HepG2 (cell line): ENCODE measurements around the gene LDAF1. TPM values are rescaled to one million over a fixed set of nuclear protein-coding genes. Genes with fewer than 3 reads are reported as not detected.

Experiments
- AGO1 ChIP-seq: fragments of 200-400 bp; formaldehyde crosslinking; IDR thresholded peaks from 2 replicates; pipeline ENCODE4 v1.6.1; 2017; ENCODE audit warnings: mild to moderate bottlenecking, low read depth, low read length, moderate library complexity; ENCODE audit not compliant: poor library complexity, severe bottlenecking
- HES4 ChIP-seq: sonication (generic); formaldehyde crosslinking; IDR thresholded peaks from 2 replicates; pipeline ENCODE4 v1.9.0; 2021; ENCODE audit warnings: mild to moderate bottlenecking, missing genetic modification reagents, borderline replicate concordance
- NAIF1 ChIP-seq: sonication (generic); formaldehyde crosslinking; IDR thresholded peaks from 2 replicates; pipeline ENCODE4 v1.5.0; 2020; ENCODE audit warnings: mild to moderate bottlenecking, missing genetic modification reagents, borderline replicate concordance
- POLR2A ChIP-seq, 2 experiments: IDR thresholded peaks; 2 replicates each; pipeline ENCODE4 v1.6.1; 2011; ENCODE audit warnings: low read depth in 2 of 2, low read length in 2 of 2, mild to moderate bottlenecking in 1 of 2, moderate library complexity in 1 of 2; ENCODE audit not compliant: insufficient read depth in 1 of 2
- SMARCC2 ChIP-seq: fragments of 450-650 bp; IDR thresholded peaks from 2 replicates; pipeline ENCODE4 v1.6.1; 2017; ENCODE audit warnings: antibody characterized with exemption, mild to moderate bottlenecking
- ZBTB38 ChIP-seq: sonication (generic); formaldehyde crosslinking; IDR thresholded peaks from 2 replicates; pipeline ENCODE4 v1.5.1; 2020; ENCODE audit warnings: mild to moderate bottlenecking, missing genetic modification reagents
- ZNF607 ChIP-seq: sonication (generic); formaldehyde crosslinking; IDR thresholded peaks from 2 replicates; pipeline ENCODE4 v1.5.1; 2020; ENCODE audit warnings: missing genetic modification reagents, mild to moderate bottlenecking, borderline replicate concordance
- ZNF616 ChIP-seq: sonication (generic); formaldehyde crosslinking; IDR thresholded peaks from 2 replicates; pipeline ENCODE4 v1.5.0; 2020; ENCODE audit warnings: low read depth, mild to moderate bottlenecking, missing genetic modification reagents
- ZNF713 ChIP-seq: sonication (generic); formaldehyde crosslinking; IDR thresholded peaks from 2 replicates; pipeline ENCODE4 v1.4.0; 2020; ENCODE audit warnings: mild to moderate bottlenecking, missing genetic modification reagents
- ZSCAN20 ChIP-seq: sonication (generic); formaldehyde crosslinking; IDR thresholded peaks from 2 replicates; pipeline ENCODE4 v1.4.0; 2020; ENCODE audit warnings: missing genetic modification reagents, mild to moderate bottlenecking, borderline replicate concordance
- polyA plus RNA-seq, 8 experiments: library from polyadenylated mRNA; depleted of rRNA in 3 of 8; stranded (reverse) in 7 of 8; unstranded in 1 of 8; fragments of >200 nt; fragmentation: Illumina TruSeq in 4 of 8; extraction: Trizol in 4 of 8; gene quantifications; 2 replicates each; pipeline versions ENCODE4 v1.2.1 to v1.2.3, GENCODE V29; 2011 to 2016; ENCODE audit warnings: low read depth in 4 of 8, missing spikeins in 1 of 8, mixed read lengths in 1 of 8; ENCODE audit not compliant: insufficient read depth in 1 of 8
- total RNA-seq, 5 experiments: library from RNA; depleted of rRNA; stranded (reverse); fragments of >200 nt; fragmentation: Illumina TruSeq; extraction: Trizol; gene quantifications; 2 replicates each; pipeline ENCODE4 v1.2.3, GENCODE V29; 2016; ENCODE audit warnings: low read depth in 1 of 5
- TF ChIP-seq, protein P1 (sequence below): sonication (generic); formaldehyde crosslinking; IDR thresholded peaks from 2 replicates; pipeline ENCODE4 v1.8.1; 2022; ENCODE audit warnings: mild to moderate bottlenecking, missing genetic modification reagents
- TF ChIP-seq, protein P2 (sequence below): sonication (generic); formaldehyde crosslinking; IDR thresholded peaks from 2 replicates; pipeline ENCODE4 v1.4.0; 2020; ENCODE audit warnings: mild to moderate bottlenecking, missing genetic modification reagents
- TF ChIP-seq, protein P3 (sequence below): sonication (generic); formaldehyde crosslinking; IDR thresholded peaks from 2 replicates; pipeline ENCODE4 v1.4.0; 2020; ENCODE audit warnings: missing genetic modification reagents, borderline replicate concordance
- TF ChIP-seq, protein P4 (sequence below): sonication (generic); formaldehyde crosslinking; IDR thresholded peaks from 2 replicates; pipeline ENCODE4 v1.5.1; 2020; ENCODE audit warnings: mild to moderate bottlenecking, missing genetic modification reagents, moderate library complexity
- TF ChIP-seq, protein P5 (sequence below): sonication (generic); formaldehyde crosslinking; IDR thresholded peaks from 2 replicates; pipeline ENCODE4 v1.4.0; 2020; ENCODE audit warnings: missing genetic modification reagents

The LDAF1 gene
- total and polyA plus RNA-seq, 2 of the 13 experiments (the other 11 are each of a cell fraction or from before 2014, with no cell fraction given) = 6.3 to 7.5 TPM

DNA sequence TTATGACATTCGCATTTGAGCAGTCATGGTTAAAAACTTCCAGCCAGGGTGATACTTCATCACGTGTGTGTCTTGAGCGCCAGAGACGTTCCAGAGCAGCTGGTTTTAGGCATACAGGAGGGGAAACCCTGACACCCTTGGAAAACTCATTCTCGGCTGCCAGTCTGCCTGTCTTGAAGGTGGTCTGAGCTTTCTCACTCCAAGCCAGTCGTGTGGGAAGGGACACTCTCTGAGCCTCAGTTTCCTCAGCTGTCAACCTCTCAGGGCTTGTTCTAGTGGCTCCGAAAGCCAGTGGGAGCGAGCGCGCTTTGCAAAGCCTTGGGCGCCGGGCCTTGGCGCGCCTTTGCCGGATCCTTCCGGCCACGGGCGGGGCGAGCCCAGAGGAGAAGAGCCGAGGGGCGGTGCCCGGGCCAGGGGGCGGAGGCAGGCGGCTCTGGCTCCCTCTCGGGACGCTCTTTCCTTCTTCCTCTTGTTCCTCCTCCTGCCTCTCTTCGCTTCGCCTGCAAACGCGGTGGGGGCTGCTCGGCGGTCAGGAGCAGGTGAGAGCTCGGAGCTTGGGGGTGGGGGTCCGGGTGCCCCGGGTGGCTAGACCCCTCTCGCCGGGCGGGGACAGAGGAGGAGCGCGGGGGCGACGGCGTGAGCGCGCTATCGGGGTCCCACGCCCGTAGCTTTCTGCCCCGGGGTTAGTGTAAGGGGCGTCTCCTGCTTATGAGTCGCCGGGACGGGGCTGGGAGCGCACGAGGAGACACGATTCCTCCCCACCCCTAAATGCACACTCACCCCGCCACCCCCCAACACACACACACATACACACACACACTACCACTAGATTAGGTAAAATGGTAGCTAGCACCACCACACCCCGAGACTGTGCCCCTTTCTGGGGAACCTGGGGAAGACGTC, at the start of gene LDAF1 (continued):
- TF ChIP-seq ZNF713 (CRISPR knock-in tag) (no peak), NAIF1 (0 out of 2 replicates have a peak, but pooled peaks have one; percentile 33), SMARCC2 (no peak), ZNF607 (CRISPR knock-in tag) (no peak), ZBTB38 (CRISPR knock-in tag) (peak; percentile 27; the same call in 1 of the 2 replicates), POLR2A (IDR thresholded peaks at IDR 0.05; ENCODE audit: insufficient read depth in 1 of 2, low read depth in 2 of 2, low read length in 2 of 2) (no peak), ZNF616 (CRISPR knock-in tag) (0 out of 2 replicates have a peak, but pooled peaks have one; percentile 34), HES4 (CRISPR knock-in tag) (no peak; the same call in 1 of the 2 replicates), AGO1 (peak; percentile 76), ZSCAN20 (CRISPR knock-in tag) (0 out of 2 replicates have a peak, but pooled peaks have one; percentile 52)
- TF ChIP-seq, protein P1, sequence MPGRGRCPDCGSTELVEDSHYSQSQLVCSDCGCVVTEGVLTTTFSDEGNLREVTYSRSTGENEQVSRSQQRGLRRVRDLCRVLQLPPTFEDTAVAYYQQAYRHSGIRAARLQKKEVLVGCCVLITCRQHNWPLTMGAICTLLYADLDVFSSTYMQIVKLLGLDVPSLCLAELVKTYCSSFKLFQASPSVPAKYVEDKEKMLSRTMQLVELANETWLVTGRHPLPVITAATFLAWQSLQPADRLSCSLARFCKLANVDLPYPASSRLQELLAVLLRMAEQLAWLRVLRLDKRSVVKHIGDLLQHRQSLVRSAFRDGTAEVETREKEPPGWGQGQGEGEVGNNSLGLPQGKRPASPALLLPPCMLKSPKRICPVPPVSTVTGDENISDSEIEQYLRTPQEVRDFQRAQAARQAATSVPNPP = no peak
- TF ChIP-seq, protein P2, sequence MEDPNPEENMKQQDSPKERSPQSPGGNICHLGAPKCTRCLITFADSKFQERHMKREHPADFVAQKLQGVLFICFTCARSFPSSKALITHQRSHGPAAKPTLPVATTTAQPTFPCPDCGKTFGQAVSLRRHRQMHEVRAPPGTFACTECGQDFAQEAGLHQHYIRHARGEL (CRISPR knock-in tag) = no peak
- TF ChIP-seq, protein P3, sequence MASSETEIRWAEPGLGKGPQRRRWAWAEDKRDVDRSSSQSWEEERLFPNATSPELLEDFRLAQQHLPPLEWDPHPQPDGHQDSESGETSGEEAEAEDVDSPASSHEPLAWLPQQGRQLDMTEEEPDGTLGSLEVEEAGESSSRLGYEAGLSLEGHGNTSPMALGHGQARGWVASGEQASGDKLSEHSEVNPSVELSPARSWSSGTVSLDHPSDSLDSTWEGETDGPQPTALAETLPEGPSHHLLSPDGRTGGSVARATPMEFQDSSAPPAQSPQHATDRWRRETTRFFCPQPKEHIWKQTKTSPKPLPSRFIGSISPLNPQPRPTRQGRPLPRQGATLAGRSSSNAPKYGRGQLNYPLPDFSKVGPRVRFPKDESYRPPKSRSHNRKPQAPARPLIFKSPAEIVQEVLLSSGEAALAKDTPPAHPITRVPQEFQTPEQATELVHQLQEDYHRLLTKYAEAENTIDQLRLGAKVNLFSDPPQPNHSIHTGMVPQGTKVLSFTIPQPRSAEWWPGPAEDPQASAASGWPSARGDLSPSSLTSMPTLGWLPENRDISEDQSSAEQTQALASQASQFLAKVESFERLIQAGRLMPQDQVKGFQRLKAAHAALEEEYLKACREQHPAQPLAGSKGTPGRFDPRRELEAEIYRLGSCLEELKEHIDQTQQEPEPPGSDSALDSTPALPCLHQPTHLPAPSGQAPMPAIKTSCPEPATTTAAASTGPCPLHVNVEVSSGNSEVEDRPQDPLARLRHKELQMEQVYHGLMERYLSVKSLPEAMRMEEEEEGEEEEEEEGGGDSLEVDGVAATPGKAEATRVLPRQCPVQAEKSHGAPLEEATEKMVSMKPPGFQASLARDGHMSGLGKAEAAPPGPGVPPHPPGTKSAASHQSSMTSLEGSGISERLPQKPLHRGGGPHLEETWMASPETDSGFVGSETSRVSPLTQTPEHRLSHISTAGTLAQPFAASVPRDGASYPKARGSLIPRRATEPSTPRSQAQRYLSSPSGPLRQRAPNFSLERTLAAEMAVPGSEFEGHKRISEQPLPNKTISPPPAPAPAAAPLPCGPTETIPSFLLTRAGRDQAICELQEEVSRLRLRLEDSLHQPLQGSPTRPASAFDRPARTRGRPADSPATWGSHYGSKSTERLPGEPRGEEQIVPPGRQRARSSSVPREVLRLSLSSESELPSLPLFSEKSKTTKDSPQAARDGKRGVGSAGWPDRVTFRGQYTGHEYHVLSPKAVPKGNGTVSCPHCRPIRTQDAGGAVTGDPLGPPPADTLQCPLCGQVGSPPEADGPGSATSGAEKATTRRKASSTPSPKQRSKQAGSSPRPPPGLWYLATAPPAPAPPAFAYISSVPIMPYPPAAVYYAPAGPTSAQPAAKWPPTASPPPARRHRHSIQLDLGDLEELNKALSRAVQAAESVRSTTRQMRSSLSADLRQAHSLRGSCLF (CRISPR knock-in tag) = no peak
- TF ChIP-seq, protein P4, sequence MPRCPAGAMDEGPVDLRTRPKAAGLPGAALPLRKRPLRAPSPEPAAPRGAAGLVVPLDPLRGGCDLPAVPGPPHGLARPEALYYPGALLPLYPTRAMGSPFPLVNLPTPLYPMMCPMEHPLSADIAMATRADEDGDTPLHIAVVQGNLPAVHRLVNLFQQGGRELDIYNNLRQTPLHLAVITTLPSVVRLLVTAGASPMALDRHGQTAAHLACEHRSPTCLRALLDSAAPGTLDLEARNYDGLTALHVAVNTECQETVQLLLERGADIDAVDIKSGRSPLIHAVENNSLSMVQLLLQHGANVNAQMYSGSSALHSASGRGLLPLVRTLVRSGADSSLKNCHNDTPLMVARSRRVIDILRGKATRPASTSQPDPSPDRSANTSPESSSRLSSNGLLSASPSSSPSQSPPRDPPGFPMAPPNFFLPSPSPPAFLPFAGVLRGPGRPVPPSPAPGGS = peak; percentile 65; the same call in 1 of the 2 replicates
- TF ChIP-seq, protein P5, sequence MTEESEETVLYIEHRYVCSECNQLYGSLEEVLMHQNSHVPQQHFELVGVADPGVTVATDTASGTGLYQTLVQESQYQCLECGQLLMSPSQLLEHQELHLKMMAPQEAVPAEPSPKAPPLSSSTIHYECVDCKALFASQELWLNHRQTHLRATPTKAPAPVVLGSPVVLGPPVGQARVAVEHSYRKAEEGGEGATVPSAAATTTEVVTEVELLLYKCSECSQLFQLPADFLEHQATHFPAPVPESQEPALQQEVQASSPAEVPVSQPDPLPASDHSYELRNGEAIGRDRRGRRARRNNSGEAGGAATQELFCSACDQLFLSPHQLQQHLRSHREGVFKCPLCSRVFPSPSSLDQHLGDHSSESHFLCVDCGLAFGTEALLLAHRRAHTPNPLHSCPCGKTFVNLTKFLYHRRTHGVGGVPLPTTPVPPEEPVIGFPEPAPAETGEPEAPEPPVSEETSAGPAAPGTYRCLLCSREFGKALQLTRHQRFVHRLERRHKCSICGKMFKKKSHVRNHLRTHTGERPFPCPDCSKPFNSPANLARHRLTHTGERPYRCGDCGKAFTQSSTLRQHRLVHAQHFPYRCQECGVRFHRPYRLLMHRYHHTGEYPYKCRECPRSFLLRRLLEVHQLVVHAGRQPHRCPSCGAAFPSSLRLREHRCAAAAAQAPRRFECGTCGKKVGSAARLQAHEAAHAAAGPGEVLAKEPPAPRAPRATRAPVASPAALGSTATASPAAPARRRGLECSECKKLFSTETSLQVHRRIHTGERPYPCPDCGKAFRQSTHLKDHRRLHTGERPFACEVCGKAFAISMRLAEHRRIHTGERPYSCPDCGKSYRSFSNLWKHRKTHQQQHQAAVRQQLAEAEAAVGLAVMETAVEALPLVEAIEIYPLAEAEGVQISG = peak; percentile 67; the same call in 1 of the 2 replicates
